Measurements from ENCODE around the gene DPF3. TPM values are rescaled to one million over a fixed set of nuclear protein-coding genes. Genes with fewer than 3 reads are reported as not detected.

DPF3 gene
- total and polyA plus RNA-seq, 2 donors (not counting 1 experiment from before 2014, with no cell fraction given) = 3.4 to 10.2 TPM

- POLR2A ChIA-PET = no interaction called here
- CTCF ChIA-PET = no interaction called here
- no peak overlapping the region for H3K4me2 ChIP-seq (replicated peaks; ENCODE audit: low read depth, low read length, poor library complexity, severe bottlenecking)
- H3K27me3 ChIP-seq (replicated peaks in 1 of 4; ENCODE audit: control extremely low read depth in 1 of 4, control insufficient read depth in 3 of 4, insufficient read depth in 4 of 4, low read length in 3 of 4) = no peaks in the 10 kb centered on the region
- no peak for DNase-seq
- H3K4me1 ChIP-seq (ENCODE audit: control insufficient read depth in 2 of 2, insufficient read depth in 2 of 2, low read length in 2 of 2) = no peaks in the 10 kb centered on the region
- Mint-ChIP-seq H3K27ac (no peak overlapping the region), H3K4me1 (peaks cover 7% of the 10 kb centered on the region), H3K9me3 (ENCODE audit: insufficient read depth) (no peaks in the 10 kb centered on the region), H3K4me3 (no peak overlapping the region), H3K27me3 (no peaks in the 10 kb centered on the region)
- H3K4me3 ChIP-seq (ENCODE audit: control extremely low read depth in 1 of 5, extremely low read depth in 1 of 5, insufficient read depth in 1 of 5, low read depth in 2 of 5, low read length in 4 of 5) = no peak overlapping the region
- H3K79me2 ChIP-seq (ENCODE audit: control insufficient read depth, insufficient read depth, low read length) = peaks cover 34% of the 10 kb centered on the region
- TF ChIP-seq EZH2 (IDR thresholded peaks at IDR 0.05; ENCODE audit: borderline replicate concordance, insufficient read depth, low read depth, low read length, poor library complexity, severe bottlenecking) = no peak
- TF ChIP-seq, protein P1, sequence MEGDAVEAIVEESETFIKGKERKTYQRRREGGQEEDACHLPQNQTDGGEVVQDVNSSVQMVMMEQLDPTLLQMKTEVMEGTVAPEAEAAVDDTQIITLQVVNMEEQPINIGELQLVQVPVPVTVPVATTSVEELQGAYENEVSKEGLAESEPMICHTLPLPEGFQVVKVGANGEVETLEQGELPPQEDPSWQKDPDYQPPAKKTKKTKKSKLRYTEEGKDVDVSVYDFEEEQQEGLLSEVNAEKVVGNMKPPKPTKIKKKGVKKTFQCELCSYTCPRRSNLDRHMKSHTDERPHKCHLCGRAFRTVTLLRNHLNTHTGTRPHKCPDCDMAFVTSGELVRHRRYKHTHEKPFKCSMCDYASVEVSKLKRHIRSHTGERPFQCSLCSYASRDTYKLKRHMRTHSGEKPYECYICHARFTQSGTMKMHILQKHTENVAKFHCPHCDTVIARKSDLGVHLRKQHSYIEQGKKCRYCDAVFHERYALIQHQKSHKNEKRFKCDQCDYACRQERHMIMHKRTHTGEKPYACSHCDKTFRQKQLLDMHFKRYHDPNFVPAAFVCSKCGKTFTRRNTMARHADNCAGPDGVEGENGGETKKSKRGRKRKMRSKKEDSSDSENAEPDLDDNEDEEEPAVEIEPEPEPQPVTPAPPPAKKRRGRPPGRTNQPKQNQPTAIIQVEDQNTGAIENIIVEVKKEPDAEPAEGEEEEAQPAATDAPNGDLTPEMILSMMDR (IDR thresholded peaks at IDR 0.05) = no peak
- no peaks in the 10 kb centered on the region for H3K9me3 ChIP-seq (ENCODE audit: control extremely low read depth in 1 of 3, control insufficient read depth in 2 of 3, insufficient read depth in 1 of 3, low read length in 2 of 3)
- no peak for ATAC-seq (ENCODE audit: low read depth)
- H3K36me3 ChIP-seq (replicated peaks in 1 of 2; ENCODE audit: control extremely low read depth in 1 of 2, control insufficient read depth in 1 of 2, extremely low read depth in 1 of 2, insufficient read depth in 2 of 2, low read length in 1 of 2) = peaks cover 0 to 2% of the 10 kb centered on the region in 2 experiments
- no peak overlapping the region for H2AFZ ChIP-seq (ENCODE audit: insufficient read depth, low read depth, low read length, poor library complexity, severe bottlenecking)
- 95% methylated on average over 9 of the region's 9 CpGs for WGBS (ENCODE audit: insufficient coverage)
- H3K27ac ChIP-seq (ENCODE audit: low read length in 2 of 2) = no peak overlapping the region
- H4K20me1 ChIP-seq (ENCODE audit: control insufficient read depth, insufficient read depth, low read length, poor library complexity, severe bottlenecking) = peaks cover 15% of the 10 kb centered on the region
- intact Hi-C loops (cut with micrococcal nuclease) = no loop called here
- no peak overlapping the region for H3K9ac ChIP-seq (ENCODE audit: low read length)
These were observed 60.7 kb downstream of the DPF3 start for GRCh38 chr14:72833174-72833573.

- Histone ChIP-seq H3K79me2 (ENCODE audit: control insufficient read depth, insufficient read depth, low read length) (peaks cover 37% of the 10 kb centered on the region), H3K36me3 (replicated peaks in 1 of 2; ENCODE audit: control extremely low read depth in 1 of 2, control insufficient read depth in 1 of 2, extremely low read depth in 1 of 2, insufficient read depth in 2 of 2, low read length in 1 of 2) (peaks cover 0 to 2% of the 10 kb centered on the region in 2 experiments), H3K4me2 (replicated peaks; ENCODE audit: low read depth, low read length, poor library complexity, severe bottlenecking) (no peak overlapping the region), H2AFZ (ENCODE audit: insufficient read depth, low read depth, low read length, poor library complexity, severe bottlenecking) (no peak overlapping the region), H4K20me1 (ENCODE audit: control insufficient read depth, insufficient read depth, low read length, poor library complexity, severe bottlenecking) (peaks cover 15% of the 10 kb centered on the region), H3K4me1 (ENCODE audit: control insufficient read depth in 2 of 2, insufficient read depth in 2 of 2, low read length in 2 of 2) (no peaks in the 10 kb centered on the region), H3K27me3 (replicated peaks in 1 of 4; ENCODE audit: control extremely low read depth in 1 of 4, control insufficient read depth in 3 of 4, insufficient read depth in 4 of 4, low read length in 3 of 4) (no peaks in the 10 kb centered on the region), H3K27ac (ENCODE audit: low read length in 2 of 2) (no peak overlapping the region), H3K9me3 (ENCODE audit: control extremely low read depth in 1 of 3, control insufficient read depth in 2 of 3, insufficient read depth in 1 of 3, low read length in 2 of 3) (no peaks in the 10 kb centered on the region), H3K4me3 (ENCODE audit: control extremely low read depth in 1 of 5, extremely low read depth in 1 of 5, insufficient read depth in 1 of 5, low read depth in 2 of 5, low read length in 4 of 5) (no peak overlapping the region), H3K9ac (ENCODE audit: low read length) (no peak overlapping the region)
- Mint-ChIP-seq H3K27ac (no peak overlapping the region), H3K9me3 (ENCODE audit: insufficient read depth) (no peaks in the 10 kb centered on the region), H3K4me1 (peaks cover 7% of the 10 kb centered on the region), H3K27me3 (no peaks in the 10 kb centered on the region), H3K4me3 (no peak overlapping the region)
- no peak for TF ChIP-seq EZH2 (IDR thresholded peaks at IDR 0.05; ENCODE audit: borderline replicate concordance, insufficient read depth, low read depth, low read length, poor library complexity, severe bottlenecking)
- TF ChIP-seq, protein P1 (IDR thresholded peaks at IDR 0.05) = no peak
- ATAC-seq (ENCODE audit: low read depth) = no peak
- POLR2A ChIA-PET = no interaction called here
- intact Hi-C loops (cut with micrococcal nuclease) = no loop called here
- 48% methylated on average over 14 of the region's 16 CpGs for WGBS (ENCODE audit: insufficient coverage)
- CTCF ChIA-PET = no interaction called here
- DNase-seq = no peak
These were observed 62.9 kb downstream of the DPF3 start for GRCh38 chr14:72830786-72831594.

All from B cell (primary cell).